Duodenal mucosa (tissue), 2 donors: Measurements from ENCODE around the gene NGEF.

ENCODE experiments used
- H3K27ac ChIP-seq: one replicate; pipeline ENCODE4 v1.7.0; 2013; ENCODE audit warnings: low read depth, low read length
- H3K27me3 ChIP-seq, 2 donors: one replicate each; pipeline ENCODE4 v1.7.0; 2013; ENCODE audit warnings: low read length in 2 of 2, control low read depth in 1 of 2; ENCODE audit not compliant: insufficient read depth in 2 of 2, control insufficient read depth in 1 of 2
- H3K36me3 ChIP-seq, 2 donors: one replicate each; pipeline ENCODE4 v1.7.0; 2013; ENCODE audit warnings: low read length in 2 of 2, control low read depth in 1 of 2; ENCODE audit not compliant: insufficient read depth in 2 of 2, control insufficient read depth in 1 of 2
- H3K4me1 ChIP-seq, 2 donors: one replicate each; pipeline ENCODE4 v1.7.0; 2013; ENCODE audit warnings: low read length in 2 of 2, control low read depth in 1 of 2; ENCODE audit not compliant: insufficient read depth in 2 of 2, control insufficient read depth in 1 of 2
- H3K4me3 ChIP-seq, 2 donors: one replicate each; pipeline ENCODE4 v1.7.0; 2013; ENCODE audit warnings: low read length in 2 of 2, low read depth in 1 of 2
- H3K9ac ChIP-seq, 2 donors: one replicate each; pipeline ENCODE4 v1.7.0; 2013; ENCODE audit warnings: low read length in 2 of 2, low read depth in 1 of 2
- H3K9me3 ChIP-seq, 2 donors: one replicate each; pipeline ENCODE4 v1.7.0; 2013; ENCODE audit warnings: low read length in 2 of 2, control low read depth in 1 of 2; ENCODE audit not compliant: control insufficient read depth in 1 of 2

The NGEF gene

DNA sequence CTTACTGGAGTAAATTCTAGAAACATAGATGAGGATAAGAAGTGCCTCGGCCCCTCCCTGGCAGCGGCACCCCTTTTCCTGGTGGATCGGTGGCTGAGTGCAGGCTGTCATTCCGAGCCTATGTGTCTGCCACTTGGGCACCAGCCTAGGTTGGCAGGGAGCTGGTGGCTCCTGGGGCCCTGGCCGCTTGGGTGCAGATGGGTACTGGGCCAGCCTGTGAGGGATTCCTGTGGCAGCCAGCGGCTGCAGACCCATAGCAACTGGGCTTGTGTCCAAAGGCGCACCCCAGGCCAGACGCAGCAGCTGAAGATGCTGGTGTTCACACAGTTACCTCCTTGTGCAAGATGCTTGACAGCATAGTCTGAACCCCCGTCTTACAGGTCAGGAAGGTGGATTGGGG lies 140.2 kb downstream of the NGEF start:
- Histone ChIP-seq H3K4me3 (no peak overlapping the region), H3K27ac (no peak overlapping the region), H3K9me3 (no peaks in the 10 kb centered on the region), H3K36me3 (no peaks in the 10 kb centered on the region), H3K27me3 (no peaks in the 10 kb centered on the region), H3K4me1 (peaks cover 27 to 33% of the 10 kb centered on the region in 2 donors), H3K9ac (no peak overlapping the region)

DNA sequence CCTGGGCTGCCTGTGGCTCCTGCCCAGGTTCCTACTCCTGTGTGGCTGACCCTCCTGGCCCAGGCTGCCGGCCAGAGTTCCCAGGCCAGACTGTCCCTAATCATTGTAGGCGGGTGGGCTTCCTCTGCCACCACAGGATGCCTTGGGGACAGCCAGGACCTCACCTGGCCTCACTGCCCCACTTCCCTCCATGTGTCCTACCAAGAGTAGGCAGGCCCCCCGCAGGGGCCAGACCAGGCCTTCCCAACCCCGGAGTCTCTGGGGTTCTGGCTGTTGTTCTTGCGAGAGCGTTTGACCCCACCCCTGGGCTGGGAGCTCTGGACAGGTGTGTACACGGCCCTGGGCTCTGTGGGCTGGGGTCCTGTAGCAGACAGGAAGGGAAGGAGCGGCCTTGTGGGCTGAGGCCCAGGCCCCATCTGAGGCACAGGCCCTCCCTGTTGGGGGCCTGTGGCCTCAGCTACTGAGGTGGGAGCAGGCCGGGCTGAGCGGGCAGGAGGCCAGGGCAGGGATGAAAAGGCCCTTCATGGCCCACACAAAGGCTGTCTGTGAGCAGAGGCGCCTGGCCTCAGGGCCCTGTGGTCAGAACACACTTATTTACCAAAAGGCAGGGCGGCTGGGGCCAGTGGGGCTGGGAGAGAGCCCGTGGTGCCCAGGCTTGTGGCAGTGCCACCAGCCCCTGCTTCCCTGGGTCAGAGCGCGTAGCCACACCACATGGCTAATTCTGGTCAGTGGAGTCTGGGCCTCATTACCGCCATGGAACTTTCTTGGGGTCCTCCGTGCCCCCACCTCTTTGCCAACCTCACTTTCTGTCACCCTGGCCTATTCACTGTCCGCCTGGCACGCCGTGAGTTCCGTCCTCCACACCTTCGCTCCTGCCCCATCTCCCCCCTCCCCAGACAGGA lies 141.0 kb downstream of the NGEF start:
- Histone ChIP-seq H3K4me1 (peaks cover 27 to 33% of the 10 kb centered on the region in 2 donors), H3K9ac (no peak overlapping the region), H3K27me3 (no peaks in the 10 kb centered on the region), H3K9me3 (no peaks in the 10 kb centered on the region), H3K4me3 (no peak overlapping the region), H3K36me3 (no peaks in the 10 kb centered on the region), H3K27ac (no peak overlapping the region)

DNA sequence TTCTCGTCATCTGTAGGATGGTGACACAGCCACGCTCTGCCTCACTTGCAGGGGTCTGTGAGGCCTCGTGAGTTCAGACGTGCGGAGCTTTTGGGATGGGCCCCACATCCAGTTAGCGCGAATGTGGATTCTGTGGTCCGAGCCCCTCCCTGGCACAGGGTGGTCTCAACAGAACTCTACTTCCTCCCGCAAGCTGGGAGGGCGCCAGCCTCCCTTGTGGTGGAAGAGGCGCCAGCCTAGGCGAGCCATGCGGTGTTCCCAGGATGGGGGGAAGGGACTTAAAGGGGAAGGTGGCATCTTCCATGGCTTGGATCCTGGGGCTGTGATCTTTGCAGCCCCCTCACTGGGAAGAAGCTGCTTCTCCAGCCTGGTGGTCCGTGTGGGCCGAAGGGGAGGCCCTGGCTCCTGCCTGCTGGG lies 141.6 kb downstream of the NGEF start:
- Histone ChIP-seq H3K36me3 (no peaks in the 10 kb centered on the region), H3K27me3 (no peaks in the 10 kb centered on the region), H3K4me1 (peaks cover 27 to 33% of the 10 kb centered on the region in 2 donors), H3K4me3 (no peak overlapping the region), H3K9ac (no peak overlapping the region), H3K27ac (no peak overlapping the region), H3K9me3 (no peaks in the 10 kb centered on the region)

DNA sequence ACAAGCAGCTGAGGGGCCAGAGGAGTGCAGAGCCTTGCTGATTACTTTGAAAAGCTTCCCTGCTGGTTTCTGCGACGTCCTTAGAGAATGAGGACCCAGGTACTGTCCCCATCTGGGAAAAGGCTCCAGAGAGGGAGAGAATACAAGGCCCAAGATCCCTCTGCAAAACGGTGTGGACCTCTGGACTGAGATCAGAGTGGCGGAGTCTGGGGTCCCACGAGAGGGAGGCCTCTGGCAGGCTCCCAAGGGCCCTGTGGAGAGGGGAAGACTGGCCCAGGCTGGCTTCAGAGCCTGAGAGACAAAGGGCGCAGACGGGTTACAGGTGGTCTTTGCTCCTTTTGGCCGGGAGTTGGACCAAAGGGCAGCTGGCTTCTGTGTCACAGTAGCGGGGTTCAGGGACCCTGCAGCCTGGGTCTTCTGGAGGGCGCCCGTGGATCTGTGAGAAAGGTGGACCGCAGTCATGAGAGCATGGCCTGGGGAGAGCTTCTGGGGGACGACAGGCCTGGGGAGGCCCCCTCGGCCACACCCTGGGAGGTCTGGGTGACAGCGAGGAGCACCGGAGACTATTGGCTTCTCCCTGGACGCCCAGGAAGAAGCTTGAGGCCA lies 142.2 kb downstream of the NGEF start:
- Histone ChIP-seq H3K4me1 (peaks cover 27 to 33% of the 10 kb centered on the region in 2 donors), H3K9me3 (no peaks in the 10 kb centered on the region), H3K36me3 (no peaks in the 10 kb centered on the region), H3K27me3 (no peaks in the 10 kb centered on the region), H3K27ac (no peak overlapping the region), H3K4me3 (no peak overlapping the region), H3K9ac (no peak overlapping the region)

DNA sequence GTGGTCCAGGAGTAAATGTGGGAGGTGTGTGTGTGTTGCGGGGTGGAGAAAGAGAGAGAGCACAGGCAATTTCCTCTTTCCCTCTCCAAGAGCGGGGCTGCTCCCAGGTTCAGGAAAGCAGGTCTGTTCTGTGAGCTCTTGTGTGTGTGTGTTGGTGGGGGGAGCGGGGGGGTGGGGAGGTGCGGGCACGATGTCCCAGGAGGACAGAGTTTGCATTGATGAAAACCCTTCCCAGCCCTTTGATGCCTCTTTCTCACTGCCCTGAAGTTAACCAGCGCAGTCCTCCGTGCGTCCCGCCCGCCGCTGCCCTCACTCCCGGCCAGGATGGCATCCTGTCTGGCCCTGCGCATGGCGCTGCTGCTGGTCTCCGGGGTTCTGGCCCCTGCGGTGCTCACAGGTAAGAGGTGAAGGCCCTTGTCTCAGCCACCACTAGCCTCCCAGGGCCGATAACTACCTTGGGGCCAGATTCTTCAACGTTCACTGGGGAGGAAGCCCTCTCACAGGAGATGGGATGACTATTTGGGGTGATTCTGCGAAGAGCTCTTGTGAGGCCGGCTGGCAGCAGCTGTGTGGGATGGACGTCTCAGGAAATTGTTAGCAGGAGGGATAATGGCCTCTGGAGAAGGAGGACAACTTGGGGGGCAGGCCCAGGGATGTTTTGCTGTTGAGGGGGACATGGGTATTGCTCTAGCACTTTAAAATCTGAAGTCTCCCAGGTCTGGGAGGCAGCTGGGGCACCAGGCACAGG lies 142.9 kb downstream of the NGEF start, which contains the start of gene SNORC:
TSS of gene SNORC (plus strand) at position 247 of the 748 bp plus-strand sequence. CDS start at position 325, 78 bp downstream.
- H3K9me3 ChIP-seq: no peaks in the 10 kb centered on the region
- no peak within 1 kb of the TSS for H3K9ac ChIP-seq
- no peak within 1 kb of the TSS for H3K27ac ChIP-seq

DNA sequence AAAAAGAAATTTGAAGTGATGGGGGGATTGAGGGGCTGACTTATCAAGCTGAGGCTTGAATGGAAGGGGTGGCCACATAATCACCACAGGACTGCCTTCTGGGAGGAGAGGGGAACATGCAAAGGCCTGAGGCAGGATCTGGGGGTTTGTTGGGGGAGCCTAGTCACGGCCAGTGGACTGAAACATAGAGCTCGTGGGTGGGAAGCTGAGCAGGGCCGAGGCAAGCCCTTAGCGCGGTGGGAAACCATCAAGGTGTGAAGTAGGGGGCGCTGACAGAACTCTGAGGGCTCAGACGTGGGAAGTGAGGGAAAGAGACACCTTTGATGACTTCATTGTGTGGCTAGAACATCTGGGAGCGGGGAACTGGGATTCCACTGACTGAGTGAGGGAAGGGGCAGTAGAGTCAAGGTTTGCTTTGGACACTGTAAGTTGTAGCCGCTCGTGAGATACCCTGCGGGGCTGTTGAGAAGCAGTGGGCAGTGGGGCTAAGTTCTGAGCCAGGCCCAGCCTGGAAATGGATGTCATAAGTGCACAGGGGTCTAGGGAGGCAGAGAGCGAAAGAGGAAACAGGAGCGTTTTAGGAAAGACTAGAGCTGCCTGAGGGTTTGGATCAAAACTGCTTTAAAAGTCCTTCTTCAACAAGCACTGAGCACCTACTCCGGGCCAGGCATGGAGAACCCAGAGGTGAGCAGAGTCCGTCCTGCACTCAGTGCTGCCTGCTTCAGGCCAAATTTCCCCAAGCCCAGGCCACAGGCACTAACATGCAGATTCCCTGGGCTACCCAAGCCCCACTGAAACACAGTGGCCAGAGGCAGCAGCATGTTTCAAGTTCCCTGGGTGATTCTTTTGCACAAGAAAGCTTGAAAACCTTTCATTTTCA lies 143.7 kb downstream of the NGEF start:
- H3K9me3 ChIP-seq: no peaks in the 10 kb centered on the region
- H3K4me3 ChIP-seq: no peak overlapping the region
- no peaks in the 10 kb centered on the region for H3K36me3 ChIP-seq
- no peak overlapping the region for H3K27ac ChIP-seq
- no peaks in the 10 kb centered on the region for H3K27me3 ChIP-seq
- H3K9ac ChIP-seq: no peak overlapping the region
- H3K4me1 ChIP-seq: peaks cover 19 to 20% of the 10 kb centered on the region in 2 donors

More for the DNA sequence above, 142.9 kb downstream of the NGEF start, which contains the start of gene SNORC:
- no peaks in the 10 kb centered on the region for H3K27me3 ChIP-seq
- no peaks in the 10 kb centered on the region for H3K36me3 ChIP-seq
- H3K4me1 ChIP-seq: peaks cover 22 to 27% of the 10 kb centered on the region in 2 donors
- no peak within 1 kb of the TSS for H3K4me3 ChIP-seq

DNA sequence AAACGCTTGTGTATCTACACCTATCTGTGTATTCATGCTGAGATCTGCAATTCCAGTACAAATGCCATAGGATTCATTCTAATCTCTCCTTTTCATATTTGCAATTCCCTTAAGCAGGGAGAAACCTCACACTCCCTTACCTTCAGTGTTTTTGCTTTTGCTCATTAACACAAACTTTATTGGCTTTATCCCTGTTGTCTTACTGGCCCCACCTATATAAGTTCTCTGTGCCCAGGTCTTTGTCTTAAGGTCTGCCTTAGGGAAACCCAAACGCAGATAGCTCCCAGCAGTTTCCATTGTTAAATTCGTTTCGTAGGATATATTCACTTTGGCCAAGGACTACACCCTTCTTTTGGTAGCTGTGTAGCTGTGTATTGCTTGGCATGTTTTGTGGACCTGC lies 147.0 kb downstream of the NGEF start:
- Histone ChIP-seq H3K9ac (no peak overlapping the region), H3K27me3 (no peaks in the 10 kb centered on the region), H3K36me3 (peaks cover under 1 to 7% of the 10 kb centered on the region in 2 donors), H3K9me3 (no peaks in the 10 kb centered on the region), H3K4me1 (peaks cover 3 to 9% of the 10 kb centered on the region in 2 donors), H3K4me3 (no peak overlapping the region), H3K27ac (no peak overlapping the region)

DNA sequence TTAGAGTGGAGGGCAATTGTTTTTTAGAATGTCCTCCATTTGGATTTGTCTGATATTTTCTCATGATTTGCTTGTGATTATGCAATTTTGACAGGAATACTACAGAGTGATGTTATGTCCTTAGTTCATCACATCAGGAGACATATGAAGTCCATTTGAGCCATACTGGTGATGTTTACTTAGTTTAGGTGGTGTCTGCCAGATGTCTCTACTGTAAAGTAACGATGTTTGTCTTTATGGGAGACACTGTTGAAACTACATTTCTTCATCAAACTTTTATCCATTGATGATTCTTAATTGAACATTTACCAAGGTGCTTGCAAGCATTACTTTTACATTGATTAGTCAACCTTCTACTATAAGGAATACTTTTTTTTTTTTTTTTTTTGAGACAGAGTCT lies 147.9 kb downstream of the NGEF start:
- peaks cover 7 to 16% of the 10 kb centered on the region in 2 donors for H3K4me1 ChIP-seq
- H3K9me3 ChIP-seq: no peaks in the 10 kb centered on the region
- no peak overlapping the region for H3K9ac ChIP-seq
- H3K4me3 ChIP-seq: no peak overlapping the region
- H3K36me3 ChIP-seq: peaks cover 3 to 7% of the 10 kb centered on the region in 2 donors
- no peaks in the 10 kb centered on the region for H3K27me3 ChIP-seq
- no peak overlapping the region for H3K27ac ChIP-seq

DNA sequence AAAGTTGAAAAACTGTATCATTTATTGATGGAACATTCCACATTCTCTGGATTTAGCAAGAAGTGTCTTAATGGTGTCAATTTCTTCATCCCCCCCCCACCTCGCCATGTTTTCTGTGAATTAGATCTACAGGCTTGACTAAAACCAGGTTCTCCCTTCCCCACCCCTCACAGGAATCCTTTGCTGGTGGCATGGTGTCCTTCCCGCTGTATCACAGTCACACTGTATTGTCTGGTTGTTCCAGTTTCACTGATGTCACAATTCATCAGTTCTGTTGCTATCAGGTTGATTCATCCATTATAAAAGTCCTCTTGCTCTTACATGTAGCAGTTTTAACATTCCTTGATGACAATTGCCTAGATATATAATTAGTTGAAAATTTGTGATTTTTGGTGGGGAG lies 149.1 kb downstream of the NGEF start:
- Histone ChIP-seq H3K9ac (no peak overlapping the region), H3K27ac (no peak overlapping the region), H3K27me3 (no peaks in the 10 kb centered on the region), H3K4me3 (no peak overlapping the region), H3K36me3 (peaks cover 3 to 8% of the 10 kb centered on the region in 2 donors), H3K4me1 (peaks cover 3 to 12% of the 10 kb centered on the region in 2 donors), H3K9me3 (no peaks in the 10 kb centered on the region)
